ENCODE measurements around the gene PAM.

The PAM gene

GRCh38 chr5:102815540-102816332, 60.6 kb downstream of the PAM start:
- DNase-seq, result no peak

- DNase-seq, result no peak
These were observed 63.2 kb downstream of the PAM start for GRCh38 chr5:102818345-102818744.

- no peak for DNase-seq
These were observed 63.8 kb downstream of the PAM start for GRCh38 chr5:102818934-102819333.

GRCh38 chr5:102819634-102820033, 64.5 kb downstream of the PAM start:
- peak; percentile 12 for DNase-seq

- DNase-seq, result no peak
These were observed 68.4 kb downstream of the PAM start for GRCh38 chr5:102823441-102823874.

GRCh38 chr5:102826629-102827028, 71.5 kb downstream of the PAM start:
- DNase-seq, result no peak

- no peak for DNase-seq
These were observed 75.1 kb downstream of the PAM start for GRCh38 chr5:102830241-102830640.

GRCh38 chr5:102832445-102832844, 77.3 kb downstream of the PAM start:
- DNase-seq, result no peak

- DNase-seq, result no peak
These were observed 78.0 kb downstream of the PAM start for GRCh38 chr5:102833146-102833545.

GRCh38 chr5:102834438-102834964, 79.4 kb downstream of the PAM start:
- DNase-seq, result no peak

- DNase-seq, result no peak
These were observed 80.6 kb downstream of the PAM start for GRCh38 chr5:102835717-102836116.

GRCh38 chr5:102841021-102841420, 85.9 kb downstream of the PAM start:
- DNase-seq, result no peak

- DNase-seq, result no peak
These were observed 88.9 kb downstream of the PAM start for GRCh38 chr5:102843997-102844396.

GRCh38 chr5:102845041-102845440, 89.9 kb downstream of the PAM start:
- no peak for DNase-seq

GRCh38 chr5:102850503-102850902, 95.4 kb downstream of the PAM start:
- no peak for DNase-seq

- no peak for DNase-seq
These were observed 98.6 kb downstream of the PAM start for GRCh38 chr5:102853680-102854079.

GRCh38 chr5:102855681-102856388, 100.7 kb downstream of the PAM start:
- DNase-seq, result no peak

- DNase-seq, result no peak
These were observed 101.3 kb downstream of the PAM start for GRCh38 chr5:102856389-102856777.

GRCh38 chr5:102857076-102857818, 102.1 kb downstream of the PAM start:
- no peak for DNase-seq

GRCh38 chr5:102858221-102858620, 103.1 kb downstream of the PAM start:
- no peak for DNase-seq

- DNase-seq, result no peak
These were observed 103.7 kb downstream of the PAM start for GRCh38 chr5:102858808-102859207.

- no peak for DNase-seq
These were observed 104.9 kb downstream of the PAM start for GRCh38 chr5:102860035-102860434.

- no peak for DNase-seq
These were observed 108.0 kb downstream of the PAM start for GRCh38 chr5:102863058-102863457.

All from NCI-H1436 (cell line).